WTC11 (cell line): Measurements from ENCODE around the gene TBC1D14.

Experiments used
- ATF1 ChIP-seq: sonication (generic); formaldehyde crosslinking; IDR thresholded peaks from 2 replicates; pipeline ENCODE4 v1.8.1; 2023; ENCODE audit warnings: mild to moderate bottlenecking, moderate library complexity, missing genetic modification reagents
- CTCF ChIP-seq: fragments of 200-600 bp; IDR thresholded peaks from 2 replicates; pipeline ENCODE4 v1.8.0; 2022; ENCODE audit warnings: antibody characterized with exemption
- MAX ChIP-seq: sonication (generic); formaldehyde crosslinking; IDR thresholded peaks from 2 replicates; pipeline ENCODE4 v1.8.0; 2022; ENCODE audit warnings: mild to moderate bottlenecking, missing genetic modification reagents
- NFE2L1 ChIP-seq: sonication (generic); formaldehyde crosslinking; IDR thresholded peaks from 2 replicates; pipeline ENCODE4 v1.8.1; 2023; ENCODE audit warnings: missing genetic modification reagents
- SP1 ChIP-seq: sonication (generic); formaldehyde crosslinking; conservative IDR thresholded peaks from 2 replicates; pipeline ENCODE4 v1.8.1; 2022; ENCODE audit warnings: missing genetic modification reagents
- ZNF121 ChIP-seq: sonication (generic); formaldehyde crosslinking; IDR thresholded peaks from 2 replicates; pipeline ENCODE4 v1.8.0; 2023; ENCODE audit warnings: missing genetic modification reagents
- TF ChIP-seq, protein P1 (sequence below): sonication (generic); formaldehyde crosslinking; IDR thresholded peaks from 2 replicates; pipeline ENCODE4 v1.8.0; 2023; ENCODE audit warnings: mild to moderate bottlenecking, missing genetic modification reagents

GRCh38 chr4:6915041-6916005 lies 5.7 kb downstream of the TBC1D14 start:
- TF ChIP-seq CTCF: no peak
- no peak for TF ChIP-seq SP1 (CRISPR knock-in tag)
- TF ChIP-seq MAX (CRISPR knock-in tag): no peak
- TF ChIP-seq ZNF121 (CRISPR knock-in tag): no peak
- no peak for TF ChIP-seq NFE2L1 (CRISPR knock-in tag)
- no peak for TF ChIP-seq ATF1
- TF ChIP-seq, protein P1, sequence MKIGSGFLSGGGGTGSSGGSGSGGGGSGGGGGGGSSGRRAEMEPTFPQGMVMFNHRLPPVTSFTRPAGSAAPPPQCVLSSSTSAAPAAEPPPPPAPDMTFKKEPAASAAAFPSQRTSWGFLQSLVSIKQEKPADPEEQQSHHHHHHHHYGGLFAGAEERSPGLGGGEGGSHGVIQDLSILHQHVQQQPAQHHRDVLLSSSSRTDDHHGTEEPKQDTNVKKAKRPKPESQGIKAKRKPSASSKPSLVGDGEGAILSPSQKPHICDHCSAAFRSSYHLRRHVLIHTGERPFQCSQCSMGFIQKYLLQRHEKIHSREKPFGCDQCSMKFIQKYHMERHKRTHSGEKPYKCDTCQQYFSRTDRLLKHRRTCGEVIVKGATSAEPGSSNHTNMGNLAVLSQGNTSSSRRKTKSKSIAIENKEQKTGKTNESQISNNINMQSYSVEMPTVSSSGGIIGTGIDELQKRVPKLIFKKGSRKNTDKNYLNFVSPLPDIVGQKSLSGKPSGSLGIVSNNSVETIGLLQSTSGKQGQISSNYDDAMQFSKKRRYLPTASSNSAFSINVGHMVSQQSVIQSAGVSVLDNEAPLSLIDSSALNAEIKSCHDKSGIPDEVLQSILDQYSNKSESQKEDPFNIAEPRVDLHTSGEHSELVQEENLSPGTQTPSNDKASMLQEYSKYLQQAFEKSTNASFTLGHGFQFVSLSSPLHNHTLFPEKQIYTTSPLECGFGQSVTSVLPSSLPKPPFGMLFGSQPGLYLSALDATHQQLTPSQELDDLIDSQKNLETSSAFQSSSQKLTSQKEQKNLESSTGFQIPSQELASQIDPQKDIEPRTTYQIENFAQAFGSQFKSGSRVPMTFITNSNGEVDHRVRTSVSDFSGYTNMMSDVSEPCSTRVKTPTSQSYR (CRISPR knock-in tag): no peak
